ENCODE results near the gene DHODH.

DNA sequence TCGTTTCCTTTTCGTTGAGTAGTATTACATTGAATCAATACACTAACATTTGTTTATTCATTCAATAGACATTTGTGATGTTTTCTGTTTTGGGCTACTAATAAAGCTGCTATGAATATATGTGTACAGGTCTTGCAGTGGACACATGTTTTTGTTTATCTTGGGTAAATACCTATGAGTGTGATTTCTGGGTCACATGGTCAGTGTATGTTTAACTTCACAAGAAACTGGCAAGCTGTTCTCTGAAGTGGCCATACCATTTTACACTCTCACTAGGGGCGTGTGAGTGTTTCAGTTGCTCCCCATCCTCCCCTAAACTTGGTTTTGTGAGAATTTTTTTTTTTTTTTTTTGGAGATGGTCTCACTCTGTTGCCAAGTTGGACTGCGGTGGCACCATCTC, 43.3 kb upstream of the DHODH start:
- TF ChIP-seq SP2 (tag by site-specific recombination; IDR thresholded peaks at IDR 0.05) (no peak), ZNF654 (tag by site-specific recombination; IDR thresholded peaks at IDR 0.05; ENCODE audit: low read depth) (no peak), CTCF (tag by site-specific recombination; IDR thresholded peaks at IDR 0.05) (no peak), ZNF223 (tag by site-specific recombination; IDR thresholded peaks at IDR 0.05) (no peak), ZNF501 (tag by site-specific recombination; IDR thresholded peaks at IDR 0.05) (no peak), EGR2 (tag by site-specific recombination; IDR thresholded peaks at IDR 0.05; ENCODE audit: low read depth) (no peak), ZNF121 (tag by site-specific recombination; IDR thresholded peaks at IDR 0.05) (no peak), ZNF521 (tag by site-specific recombination; IDR thresholded peaks at IDR 0.05) (no peak), ZNF24 (tag by site-specific recombination; IDR thresholded peaks at IDR 0.05) (no peak), ZNF335 (tag by site-specific recombination; conservative IDR thresholded peaks at IDR 0.05) (no peak)
- TF ChIP-seq, protein P1, sequence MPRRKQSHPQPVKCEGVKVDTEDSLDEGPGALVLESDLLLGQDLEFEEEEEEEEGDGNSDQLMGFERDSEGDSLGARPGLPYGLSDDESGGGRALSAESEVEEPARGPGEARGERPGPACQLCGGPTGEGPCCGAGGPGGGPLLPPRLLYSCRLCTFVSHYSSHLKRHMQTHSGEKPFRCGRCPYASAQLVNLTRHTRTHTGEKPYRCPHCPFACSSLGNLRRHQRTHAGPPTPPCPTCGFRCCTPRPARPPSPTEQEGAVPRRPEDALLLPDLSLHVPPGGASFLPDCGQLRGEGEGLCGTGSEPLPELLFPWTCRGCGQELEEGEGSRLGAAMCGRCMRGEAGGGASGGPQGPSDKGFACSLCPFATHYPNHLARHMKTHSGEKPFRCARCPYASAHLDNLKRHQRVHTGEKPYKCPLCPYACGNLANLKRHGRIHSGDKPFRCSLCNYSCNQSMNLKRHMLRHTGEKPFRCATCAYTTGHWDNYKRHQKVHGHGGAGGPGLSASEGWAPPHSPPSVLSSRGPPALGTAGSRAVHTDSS (tag by site-specific recombination; IDR thresholded peaks at IDR 0.05): no peak
- TF ChIP-seq, protein P2, sequence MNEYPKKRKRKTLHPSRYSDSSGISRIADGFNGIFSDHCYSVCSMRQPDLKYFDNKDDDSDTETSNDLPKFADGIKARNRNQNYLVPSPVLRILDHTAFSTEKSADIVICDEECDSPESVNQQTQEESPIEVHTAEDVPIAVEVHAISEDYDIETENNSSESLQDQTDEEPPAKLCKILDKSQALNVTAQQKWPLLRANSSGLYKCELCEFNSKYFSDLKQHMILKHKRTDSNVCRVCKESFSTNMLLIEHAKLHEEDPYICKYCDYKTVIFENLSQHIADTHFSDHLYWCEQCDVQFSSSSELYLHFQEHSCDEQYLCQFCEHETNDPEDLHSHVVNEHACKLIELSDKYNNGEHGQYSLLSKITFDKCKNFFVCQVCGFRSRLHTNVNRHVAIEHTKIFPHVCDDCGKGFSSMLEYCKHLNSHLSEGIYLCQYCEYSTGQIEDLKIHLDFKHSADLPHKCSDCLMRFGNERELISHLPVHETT (tag by site-specific recombination; IDR thresholded peaks at IDR 0.05): no peak
- TF ChIP-seq, protein P3, sequence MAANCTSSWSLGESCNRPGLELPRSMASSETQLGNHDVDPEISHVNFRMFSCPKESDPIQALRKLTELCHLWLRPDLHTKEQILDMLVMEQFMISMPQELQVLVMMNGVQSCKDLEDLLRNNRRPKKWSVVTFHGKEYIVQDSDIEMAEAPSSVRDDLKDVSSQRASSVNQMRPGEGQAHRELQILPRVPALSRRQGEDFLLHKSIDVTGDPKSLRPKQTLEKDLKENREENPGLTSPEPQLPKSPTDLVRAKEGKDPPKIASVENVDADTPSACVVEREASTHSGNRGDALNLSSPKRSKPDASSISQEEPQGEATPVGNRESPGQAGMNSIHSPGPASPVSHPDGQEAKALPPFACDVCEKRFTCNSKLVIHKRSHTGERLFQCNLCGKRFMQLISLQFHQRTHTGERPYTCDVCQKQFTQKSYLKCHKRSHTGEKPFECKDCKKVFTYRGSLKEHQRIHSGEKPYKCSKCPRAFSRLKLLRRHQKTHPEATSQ (tag by site-specific recombination; IDR thresholded peaks at IDR 0.05): no peak
